Endothelial cell of umbilical vein (primary cell): ENCODE data around the gene KLRD1.

ENCODE experiments used
- CTCF ChIP-seq, 2 donors: IDR thresholded peaks; 1 replicate in 1 of 2; 2 replicates in 1 of 2; pipeline ENCODE4 v1.5.1; 2011; ENCODE audit warnings: low read length in 2 of 2, mild to moderate bottlenecking in 2 of 2, moderate library complexity in 2 of 2, control low read depth in 1 of 2, inconsistent platforms in 1 of 2, low read depth in 1 of 2; ENCODE audit not compliant: insufficient read depth in 1 of 2; ENCODE audit errors: extremely low read depth in 1 of 2
- FOS ChIP-seq: IDR thresholded peaks from 2 replicates; pipeline ENCODE4 v1.6.1; 2011; ENCODE audit warnings: mild to moderate bottlenecking, low read length, moderate library complexity, borderline replicate concordance; ENCODE audit not compliant: insufficient read depth
- MAX ChIP-seq: IDR thresholded peaks from 2 replicates; pipeline ENCODE4 v1.6.1; 2011; ENCODE audit not compliant: insufficient read depth, insufficient read length
- POLR2A ChIP-seq: IDR thresholded peaks from 2 replicates; pipeline ENCODE4 v1.6.1; 2012; ENCODE audit warnings: low read depth, mild to moderate bottlenecking, control low read depth, low read length

- TF ChIP-seq MAX (no peak), CTCF (IDR thresholded peaks at IDR 0.05; ENCODE audit: extremely low read depth in 1 of 2, insufficient read depth in 1 of 2, low read depth in 1 of 2, low read length in 2 of 2) (no peak), FOS (no peak), POLR2A (no peak)
Measured at GRCh38 chr12:10276774-10277173, 30.9 kb upstream of the KLRD1 start.
